Stimulated activated naive CD8-positive, alpha-beta T cell treated with anti-CD3 and anti-CD28 coated beads, Interleukin-15, Interleukin-2, amounts not matched to agents 100 ng/mL and 50 ng/mL, for 24 hours (primary cell): ENCODE results near the gene OR10J4.
"Not testable (repeated sequence)": the region's sequence is repeated elsewhere in the genome, so short reads cannot be mapped to it uniquely, and the experiment has no call there.

Source experiments
- H3K27ac Mint-ChIP-seq: one replicate; pipeline ENCODE4 v1.8.0; 2021; ENCODE audit warnings: mild to moderate bottlenecking, mixed read lengths
- H3K27me3 Mint-ChIP-seq: one replicate; pipeline ENCODE4 v1.8.0; 2021; ENCODE audit warnings: mixed read lengths
- H3K36me3 Mint-ChIP-seq: one replicate; pipeline ENCODE4 v1.8.0; 2021; ENCODE audit warnings: low read depth, mixed read lengths
- H3K4me1 Mint-ChIP-seq: one replicate; pipeline ENCODE4 v1.8.0; 2021; ENCODE audit warnings: low read depth, mixed read lengths
- H3K4me3 Mint-ChIP-seq: one replicate; pipeline ENCODE4 v1.8.0; 2021; ENCODE audit warnings: mild to moderate bottlenecking, mixed read lengths
- H3K9me3 Mint-ChIP-seq: one replicate; pipeline ENCODE4 v1.8.0; 2021; ENCODE audit warnings: mixed read lengths

The OR10J4 gene

DNA sequence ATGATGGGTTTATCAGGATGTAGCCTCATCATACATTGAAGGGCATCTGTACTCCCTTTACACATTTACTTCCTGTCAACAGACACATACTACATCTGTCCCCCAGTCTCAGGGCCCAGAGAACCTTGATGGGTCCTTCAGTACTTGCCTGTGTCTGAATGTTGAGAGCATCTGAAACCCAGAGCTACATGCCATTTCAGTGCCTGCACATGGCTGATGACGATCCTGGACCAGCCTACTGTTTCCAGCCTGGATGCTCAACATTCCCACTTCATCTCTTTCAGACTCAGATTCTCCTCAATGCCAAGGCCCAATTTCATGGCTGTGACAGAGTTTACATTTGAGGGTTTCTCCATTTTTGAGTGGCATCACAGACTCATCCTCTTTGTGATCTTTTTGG lies at the start of gene OR10J4:
OR10J4 (plus strand) TSS at position 301 of the 400 bp plus-strand sequence.
- Mint-ChIP-seq H3K9me3 (no peaks in the 10 kb centered on the region), H3K36me3 (no peaks in the 10 kb centered on the region), H3K27ac (no peak within 1 kb of the TSS), H3K4me1 (no peaks in the 10 kb centered on the region), H3K27me3 (peaks cover 16% of the 10 kb centered on the region), H3K4me3 (no peak within 1 kb of the TSS)

GRCh38 chr1:159406821-159407220 lies 25.2 kb upstream of the OR10J4 start:
- Mint-ChIP-seq H3K27me3 (peaks cover 4% of the 10 kb centered on the region), H3K4me1 (no peaks in the 10 kb centered on the region), H3K9me3 (peaks cover 3% of the 10 kb centered on the region), H3K36me3 (no peaks in the 10 kb centered on the region), H3K4me3 (no peak overlapping the region), H3K27ac (no peak overlapping the region)

DNA sequence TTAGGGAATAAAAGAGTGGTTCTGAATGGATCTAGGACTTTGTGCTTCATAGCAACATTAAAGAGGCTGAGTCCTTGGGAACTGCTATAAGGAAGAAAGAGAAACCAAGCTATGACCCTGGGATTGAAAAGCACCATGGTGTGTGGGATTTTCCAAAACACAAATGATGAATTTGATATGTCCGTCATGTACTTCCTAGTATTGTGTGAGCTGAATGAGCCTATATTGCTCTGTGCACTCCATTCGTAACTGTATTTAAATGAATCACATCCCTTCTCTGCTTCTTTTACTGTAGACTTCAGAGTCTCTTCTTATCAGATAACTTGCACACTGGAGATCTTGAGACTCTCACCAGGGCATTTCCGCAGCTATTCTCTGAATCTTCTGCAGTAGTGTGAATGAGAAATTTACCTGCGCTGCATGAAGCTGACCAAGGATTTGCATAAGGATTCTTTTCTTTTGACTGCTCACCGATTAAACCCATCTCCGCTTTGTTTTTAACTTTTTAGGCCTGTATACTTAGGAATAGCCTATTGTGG lies 23.1 kb upstream of the OR10J4 start:
- peaks cover 4% of the 10 kb centered on the region for H3K9me3 Mint-ChIP-seq
- H3K36me3 Mint-ChIP-seq, result no peaks in the 10 kb centered on the region
- peaks cover 5% of the 10 kb centered on the region for H3K27me3 Mint-ChIP-seq
- no peak overlapping the region for H3K27ac Mint-ChIP-seq
- H3K4me3 Mint-ChIP-seq, result no peak overlapping the region
- no peaks in the 10 kb centered on the region for H3K4me1 Mint-ChIP-seq

DNA sequence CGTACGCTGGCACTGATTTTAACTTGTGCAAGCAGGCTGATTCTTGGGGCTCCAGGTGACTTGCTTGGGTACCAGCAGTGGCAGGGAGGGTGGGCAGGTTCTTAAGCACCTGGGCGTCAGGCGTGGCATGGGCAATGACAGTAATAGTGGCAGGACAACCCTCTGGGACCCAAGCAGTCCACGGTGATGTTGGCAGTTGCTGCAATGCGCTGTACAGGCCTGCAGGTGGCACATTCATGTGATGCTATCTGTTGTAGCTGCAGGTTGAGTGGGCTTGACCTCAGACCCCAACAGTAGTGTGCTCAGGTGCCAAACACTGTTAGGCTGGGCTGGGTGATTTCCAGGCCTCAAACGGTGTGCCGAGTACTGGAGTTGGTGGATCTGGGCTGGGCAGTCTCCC lies 10.2 kb upstream of the OR10J4 start:
- Mint-ChIP-seq H3K4me1 (no peaks in the 10 kb centered on the region), H3K9me3 (peaks cover 30% of the 10 kb centered on the region), H3K27me3 (peaks cover 24% of the 10 kb centered on the region), H3K36me3 (no peaks in the 10 kb centered on the region), H3K27ac (no peak overlapping the region), H3K4me3 (no peak overlapping the region)

DNA sequence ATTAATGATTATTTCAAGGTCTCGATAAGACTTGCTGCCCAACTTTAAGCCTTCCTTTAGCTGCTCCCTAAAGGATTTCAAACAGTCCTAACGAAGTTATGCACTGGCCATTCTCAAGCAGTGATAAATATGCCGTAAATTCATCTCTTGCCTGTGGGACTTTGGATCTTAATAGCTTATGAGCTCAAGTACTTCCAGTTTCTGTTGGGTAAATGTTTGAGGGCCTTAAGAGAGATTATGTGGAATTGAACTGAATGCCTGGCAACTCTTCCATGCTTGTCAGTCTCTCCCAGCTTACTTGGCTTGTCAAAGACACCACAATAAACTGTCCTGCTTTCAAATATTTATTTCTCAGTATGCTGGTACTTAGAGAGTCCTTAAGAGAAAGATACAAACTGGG lies 3.5 kb upstream of the OR10J4 start:
- Mint-ChIP-seq H3K27ac (no peak overlapping the region), H3K9me3 (no peaks in the 10 kb centered on the region), H3K27me3 (peaks cover 22% of the 10 kb centered on the region), H3K36me3 (no peaks in the 10 kb centered on the region), H3K4me3 (no peak overlapping the region), H3K4me1 (no peaks in the 10 kb centered on the region)

GRCh38 chr1:159429074-159429861 lies 2.7 kb upstream of the OR10J4 start:
- H3K36me3 Mint-ChIP-seq, result no peaks in the 10 kb centered on the region
- peaks cover 22% of the 10 kb centered on the region for H3K27me3 Mint-ChIP-seq
- H3K27ac Mint-ChIP-seq, result no peak overlapping the region
- H3K4me1 Mint-ChIP-seq, result no peaks in the 10 kb centered on the region
- no peak overlapping the region for H3K4me3 Mint-ChIP-seq
- H3K9me3 Mint-ChIP-seq, result no peaks in the 10 kb centered on the region

DNA sequence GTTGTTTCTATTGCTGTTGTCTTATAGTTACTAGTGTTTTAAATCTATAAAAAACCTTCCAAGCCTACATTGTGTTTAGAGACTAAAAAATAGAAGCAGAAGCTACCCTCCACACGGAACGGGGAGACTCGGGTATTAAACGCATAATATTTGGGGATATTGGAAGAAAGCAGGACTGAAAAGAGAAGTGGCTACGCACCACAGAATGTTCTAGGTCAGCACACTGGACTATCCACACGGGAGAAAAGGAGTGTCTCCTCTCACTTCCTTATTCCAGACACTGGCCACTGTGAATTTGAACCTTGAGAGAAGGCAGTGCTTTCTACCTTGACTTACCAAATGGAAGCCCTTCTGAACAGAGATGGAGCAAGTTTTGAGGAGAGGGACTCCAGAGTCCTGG lies 1.0 kb upstream of the OR10J4 start:
- Mint-ChIP-seq H3K27ac (no peak overlapping the region), H3K36me3 (no peaks in the 10 kb centered on the region), H3K4me1 (no peaks in the 10 kb centered on the region), H3K27me3 (peaks cover 16% of the 10 kb centered on the region), H3K9me3 (no peaks in the 10 kb centered on the region), H3K4me3 (no peak overlapping the region)

- Mint-ChIP-seq H3K9me3 (no peaks in the 10 kb centered on the region), H3K27me3 (peaks cover 14% of the 10 kb centered on the region), H3K4me1 (no peaks in the 10 kb centered on the region), H3K36me3 (no peaks in the 10 kb centered on the region), H3K4me3 (no peak overlapping the region), H3K27ac (no peak overlapping the region)
Measured at GRCh38 chr1:159436469-159436868, 4.5 kb downstream of the OR10J4 start.

GRCh38 chr1:159439422-159439821 lies 7.4 kb downstream of the OR10J4 start, which contains the start of gene OR10J1:
OR10J1 (plus strand) TSS chr1:159439722; CDS start chr1:159439792, 70 bp downstream.
- Mint-ChIP-seq H3K4me1 (no peaks in the 10 kb centered on the region), H3K27me3 (peaks cover 19% of the 10 kb centered on the region), H3K9me3 (no peaks in the 10 kb centered on the region), H3K36me3 (no peaks in the 10 kb centered on the region), H3K27ac (no peak within 1 kb of the TSS), H3K4me3 (no peak within 1 kb of the TSS)

DNA sequence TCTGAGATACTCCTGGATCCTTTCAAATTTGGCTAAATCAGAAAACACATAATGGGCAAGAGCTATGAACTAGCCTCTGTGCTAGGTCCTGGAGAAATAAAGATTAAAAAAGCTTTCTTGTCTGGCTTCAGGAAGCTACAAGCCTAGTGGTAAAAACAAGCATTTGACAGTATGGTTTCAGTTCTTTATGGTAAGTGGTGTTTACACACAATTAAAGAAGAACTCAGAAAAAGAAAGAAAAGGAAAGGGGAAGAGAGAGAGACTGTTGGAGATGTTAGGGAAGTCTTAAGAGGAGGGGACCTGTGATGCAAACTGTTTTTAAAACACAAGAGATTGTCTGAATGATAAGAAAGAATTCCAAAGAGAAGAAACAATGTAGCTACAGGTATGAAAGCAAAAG lies 9.4 kb downstream of the OR10J4 start:
- Mint-ChIP-seq H3K4me3 (no peak overlapping the region), H3K4me1 (no peaks in the 10 kb centered on the region), H3K36me3 (no peaks in the 10 kb centered on the region), H3K27me3 (peaks cover 20% of the 10 kb centered on the region), H3K9me3 (no peaks in the 10 kb centered on the region), H3K27ac (no peak overlapping the region)

DNA sequence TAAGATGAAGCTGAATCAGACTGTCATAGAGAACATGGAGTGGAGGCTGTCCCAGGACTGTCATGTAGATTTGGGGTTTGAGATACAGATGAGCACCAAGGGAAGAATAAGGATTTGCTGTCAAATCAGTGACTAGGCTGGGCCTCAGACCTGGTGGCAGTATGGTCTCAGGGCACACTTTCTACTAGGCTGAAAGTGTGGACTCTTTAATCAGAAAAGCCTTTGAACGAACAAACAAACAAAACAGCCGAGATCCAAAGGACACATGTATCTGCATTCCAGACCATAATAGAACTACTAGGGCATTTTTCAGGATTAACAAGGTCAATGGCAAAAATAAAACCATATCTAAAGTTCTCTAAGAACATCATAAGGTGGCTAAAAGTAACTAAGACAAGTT lies 10.4 kb downstream of the OR10J4 start:
- H3K4me1 Mint-ChIP-seq, result no peaks in the 10 kb centered on the region
- H3K27ac Mint-ChIP-seq, result no peak overlapping the region
- no peaks in the 10 kb centered on the region for H3K9me3 Mint-ChIP-seq
- H3K27me3 Mint-ChIP-seq, result peaks cover 23% of the 10 kb centered on the region
- H3K4me3 Mint-ChIP-seq, result no peak overlapping the region
- H3K36me3 Mint-ChIP-seq, result no peaks in the 10 kb centered on the region

DNA sequence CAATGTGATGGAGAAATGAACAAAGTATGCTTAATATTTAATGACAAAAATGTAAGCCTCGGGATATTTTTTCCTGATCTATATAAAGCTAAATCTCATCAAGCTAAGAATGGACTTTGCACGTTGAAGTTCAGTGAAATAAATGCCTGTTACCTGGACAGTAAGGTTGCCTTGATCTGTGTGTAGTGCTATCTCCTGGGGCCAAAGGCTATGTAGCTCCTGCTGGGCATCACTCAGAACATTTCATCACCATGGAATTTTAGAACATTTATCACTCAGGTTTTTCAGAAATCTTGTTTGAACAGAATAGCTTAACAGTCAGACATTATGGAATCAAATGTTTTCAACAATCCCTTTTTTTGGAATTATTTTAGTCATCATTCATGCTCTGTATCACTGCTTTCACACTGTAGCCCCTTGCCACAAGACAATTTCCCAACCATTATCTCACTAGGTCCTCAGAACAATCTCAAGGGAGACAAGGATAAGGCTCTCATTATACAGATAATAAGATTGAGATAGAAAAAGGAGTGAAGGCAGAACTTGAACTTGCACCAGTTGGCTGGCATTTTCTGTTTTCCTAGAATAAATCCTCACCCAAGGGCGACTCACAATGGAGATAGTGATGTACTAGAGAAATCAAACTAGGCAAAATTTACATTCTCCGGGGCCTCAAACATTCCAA lies 11.2 kb downstream of the OR10J4 start:
- H3K9me3 Mint-ChIP-seq, result peaks cover 3% of the 10 kb centered on the region
- H3K36me3 Mint-ChIP-seq, result no peaks in the 10 kb centered on the region
- H3K27me3 Mint-ChIP-seq, result peaks cover 23% of the 10 kb centered on the region
- H3K27ac Mint-ChIP-seq, result no peak overlapping the region
- no peaks in the 10 kb centered on the region for H3K4me1 Mint-ChIP-seq
- no peak overlapping the region for H3K4me3 Mint-ChIP-seq

- Mint-ChIP-seq H3K36me3 (no peaks in the 10 kb centered on the region), H3K4me1 (no peaks in the 10 kb centered on the region), H3K4me3 (no peak overlapping the region), H3K27ac (no peak overlapping the region), H3K9me3 (peaks cover 3% of the 10 kb centered on the region), H3K27me3 (peaks cover 23% of the 10 kb centered on the region)
Measured at GRCh38 chr1:159444511-159444910, 12.5 kb downstream of the OR10J4 start.

DNA sequence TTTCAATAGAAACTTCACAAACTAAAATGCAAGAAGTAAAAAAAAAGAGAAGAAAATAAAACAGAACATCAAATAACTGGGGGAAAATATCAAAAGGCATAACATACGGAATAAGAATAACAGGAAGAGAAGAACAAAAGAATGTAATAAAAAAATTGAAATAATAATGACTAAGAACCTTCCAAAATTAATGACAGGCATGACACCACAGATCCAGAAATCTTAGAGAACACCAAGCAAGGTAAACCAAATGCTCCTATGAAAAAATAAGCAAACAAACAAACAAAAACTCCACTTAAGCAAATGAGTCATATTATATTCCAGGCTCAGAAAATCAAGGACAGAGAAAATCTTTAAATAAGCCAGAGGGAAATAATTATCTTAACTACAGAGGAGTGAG lies 16.2 kb downstream of the OR10J4 start:
- peaks cover 24% of the 10 kb centered on the region for H3K9me3 Mint-ChIP-seq
- H3K27me3 Mint-ChIP-seq, result peaks cover 8% of the 10 kb centered on the region
- H3K36me3 Mint-ChIP-seq, result no peaks in the 10 kb centered on the region
- H3K4me3 Mint-ChIP-seq, result no peak overlapping the region
- no peak overlapping the region for H3K27ac Mint-ChIP-seq
- H3K4me1 Mint-ChIP-seq, result no peaks in the 10 kb centered on the region

- H3K4me3 Mint-ChIP-seq, H3K36me3 Mint-ChIP-seq, H3K27me3 Mint-ChIP-seq, H3K4me1 Mint-ChIP-seq, H3K27ac Mint-ChIP-seq: not testable (repeated sequence)
- peaks cover 29% of the 10 kb centered on the region for H3K9me3 Mint-ChIP-seq
Measured at GRCh38 chr1:159449605-159450004, 17.6 kb downstream of the OR10J4 start.
